ENCODE data around the gene DCDC2C.

The DCDC2C gene

DNA sequence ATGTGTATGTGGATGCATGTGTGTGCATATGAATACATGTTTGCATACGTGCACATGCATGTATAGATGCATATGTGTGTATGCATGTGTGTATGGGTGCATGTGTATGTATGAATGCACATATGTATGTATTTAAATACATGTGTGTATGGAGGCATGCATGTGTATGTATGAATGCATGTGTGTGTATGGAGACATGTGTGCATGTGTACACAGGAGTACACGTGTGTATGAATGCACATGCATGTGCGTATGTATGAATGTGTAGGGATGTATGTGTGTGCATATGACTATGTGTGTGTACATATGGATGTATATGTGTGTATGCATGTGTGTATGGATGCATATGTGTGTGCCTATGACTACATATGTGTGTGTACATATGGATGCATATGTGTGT is 51.9 kb downstream of the DCDC2C start:
- Histone ChIP-seq H3K79me2 (ENCODE audit: insufficient read depth, low read depth) (no peaks in the 10 kb centered on the region), H4K20me1 (ENCODE audit: insufficient read depth) (no peaks in the 10 kb centered on the region), H3K27ac (no peak overlapping the region), H3K27me3 (ENCODE audit: insufficient read depth, low read depth) (no peaks in the 10 kb centered on the region), H3K4me3 (IDR thresholded peaks at IDR 0.05; ENCODE audit: insufficient read depth, low read depth, low read length) (no peak overlapping the region), H3K4me1 (ENCODE audit: low read depth, poor library complexity, severe bottlenecking) (no peaks in the 10 kb centered on the region), H3K9ac (no peak overlapping the region), H3K36me3 (ENCODE audit: insufficient read depth) (no peaks in the 10 kb centered on the region), H3K4me2 (no peak overlapping the region), H2AFZ (ENCODE audit: low read depth) (no peak overlapping the region)
- TF ChIP-seq, protein P1, sequence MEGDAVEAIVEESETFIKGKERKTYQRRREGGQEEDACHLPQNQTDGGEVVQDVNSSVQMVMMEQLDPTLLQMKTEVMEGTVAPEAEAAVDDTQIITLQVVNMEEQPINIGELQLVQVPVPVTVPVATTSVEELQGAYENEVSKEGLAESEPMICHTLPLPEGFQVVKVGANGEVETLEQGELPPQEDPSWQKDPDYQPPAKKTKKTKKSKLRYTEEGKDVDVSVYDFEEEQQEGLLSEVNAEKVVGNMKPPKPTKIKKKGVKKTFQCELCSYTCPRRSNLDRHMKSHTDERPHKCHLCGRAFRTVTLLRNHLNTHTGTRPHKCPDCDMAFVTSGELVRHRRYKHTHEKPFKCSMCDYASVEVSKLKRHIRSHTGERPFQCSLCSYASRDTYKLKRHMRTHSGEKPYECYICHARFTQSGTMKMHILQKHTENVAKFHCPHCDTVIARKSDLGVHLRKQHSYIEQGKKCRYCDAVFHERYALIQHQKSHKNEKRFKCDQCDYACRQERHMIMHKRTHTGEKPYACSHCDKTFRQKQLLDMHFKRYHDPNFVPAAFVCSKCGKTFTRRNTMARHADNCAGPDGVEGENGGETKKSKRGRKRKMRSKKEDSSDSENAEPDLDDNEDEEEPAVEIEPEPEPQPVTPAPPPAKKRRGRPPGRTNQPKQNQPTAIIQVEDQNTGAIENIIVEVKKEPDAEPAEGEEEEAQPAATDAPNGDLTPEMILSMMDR (conservative IDR thresholded peaks at IDR 0.05; ENCODE audit: low read depth, low read length), result no peak

DNA sequence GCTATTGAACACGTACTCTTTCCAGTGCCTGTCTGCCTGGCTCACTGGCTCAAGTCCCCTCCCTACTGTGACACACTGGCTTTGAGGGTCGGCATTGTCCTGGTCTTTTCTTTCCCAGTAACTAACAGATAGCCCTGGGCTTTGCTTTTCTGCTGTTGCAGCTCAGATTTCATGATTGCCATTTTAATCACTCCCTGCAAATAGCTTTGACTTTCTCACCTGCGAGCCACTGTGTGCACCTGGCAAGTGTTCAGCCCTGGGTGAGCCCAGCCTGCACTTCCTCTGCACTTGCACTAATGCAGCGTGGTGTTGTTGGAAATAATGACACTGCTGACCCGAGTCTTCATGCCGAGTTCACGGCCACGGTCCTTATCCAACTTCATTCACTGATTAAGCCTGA is 52.9 kb downstream of the DCDC2C start:
- no peaks in the 10 kb centered on the region for H4K20me1 ChIP-seq (ENCODE audit: insufficient read depth)
- no peaks in the 10 kb centered on the region for H3K4me1 ChIP-seq (ENCODE audit: low read depth, poor library complexity, severe bottlenecking)
- no peak overlapping the region for H2AFZ ChIP-seq (ENCODE audit: low read depth)
- H3K9ac ChIP-seq, result no peak overlapping the region
- H3K4me2 ChIP-seq, result no peak overlapping the region
- no peak overlapping the region for H3K4me3 ChIP-seq (IDR thresholded peaks at IDR 0.05; ENCODE audit: insufficient read depth, low read depth, low read length)
- H3K36me3 ChIP-seq (ENCODE audit: insufficient read depth), result no peaks in the 10 kb centered on the region
- no peaks in the 10 kb centered on the region for H3K27me3 ChIP-seq (ENCODE audit: insufficient read depth, low read depth)
- no peaks in the 10 kb centered on the region for H3K79me2 ChIP-seq (ENCODE audit: insufficient read depth, low read depth)
- TF ChIP-seq, protein P1 (conservative IDR thresholded peaks at IDR 0.05; ENCODE audit: low read depth, low read length), result no peak
- no peak overlapping the region for H3K27ac ChIP-seq

DNA sequence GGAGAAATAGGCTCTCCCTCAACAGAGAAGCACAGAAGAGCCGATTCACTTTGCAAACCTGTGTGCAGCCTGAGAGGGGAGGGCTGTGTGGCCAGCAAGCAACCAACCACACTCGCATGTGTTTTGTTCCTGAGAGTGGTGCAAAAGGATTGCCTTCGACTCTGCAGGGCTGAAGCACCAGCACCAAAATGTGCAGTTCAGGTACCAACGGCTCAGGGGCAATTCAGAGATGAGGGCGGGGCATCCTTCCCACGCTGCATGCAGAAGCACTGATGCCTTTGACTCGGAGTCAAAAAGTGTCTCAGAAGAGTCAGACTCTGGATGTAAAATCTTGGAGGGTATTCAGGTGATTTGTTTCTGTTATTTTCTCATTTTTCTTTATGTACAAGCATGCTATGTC is 55.5 kb downstream of the DCDC2C start:
- H3K79me2 ChIP-seq (ENCODE audit: insufficient read depth, low read depth), result no peaks in the 10 kb centered on the region
- no peak overlapping the region for H3K4me3 ChIP-seq (IDR thresholded peaks at IDR 0.05; ENCODE audit: insufficient read depth, low read depth, low read length)
- no peaks in the 10 kb centered on the region for H3K36me3 ChIP-seq (ENCODE audit: insufficient read depth)
- no peak overlapping the region for H3K4me2 ChIP-seq
- no peak overlapping the region for H3K9ac ChIP-seq
- no peaks in the 10 kb centered on the region for H3K4me1 ChIP-seq (ENCODE audit: low read depth, poor library complexity, severe bottlenecking)
- no peak overlapping the region for H3K27ac ChIP-seq
- H3K27me3 ChIP-seq (ENCODE audit: insufficient read depth, low read depth), result no peaks in the 10 kb centered on the region
- no peaks in the 10 kb centered on the region for H4K20me1 ChIP-seq (ENCODE audit: insufficient read depth)
- TF ChIP-seq, protein P1 (conservative IDR thresholded peaks at IDR 0.05; ENCODE audit: low read depth, low read length), result no peak
- H2AFZ ChIP-seq (ENCODE audit: low read depth), result no peak overlapping the region

DNA sequence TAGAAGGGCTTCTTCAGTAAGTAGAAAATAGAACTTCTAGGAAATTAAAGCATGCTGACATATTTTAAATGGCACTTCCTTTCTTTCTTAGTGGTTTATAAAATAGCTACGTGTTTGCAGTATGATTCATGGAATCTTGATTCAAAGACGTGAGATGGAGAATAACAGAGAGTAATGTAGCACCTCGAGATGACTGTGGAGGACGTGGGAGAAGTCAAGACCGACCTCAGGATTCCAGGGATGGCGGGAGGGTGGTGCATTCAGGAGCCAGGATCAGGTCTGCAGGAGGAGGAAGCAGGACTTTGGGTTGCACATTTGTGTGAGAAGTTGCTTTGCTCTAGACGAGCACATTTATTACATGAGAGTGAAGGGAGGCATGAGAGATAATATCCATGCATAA is 56.0 kb downstream of the DCDC2C start:
- Histone ChIP-seq H2AFZ (ENCODE audit: low read depth) (no peak overlapping the region), H4K20me1 (ENCODE audit: insufficient read depth) (no peaks in the 10 kb centered on the region), H3K79me2 (ENCODE audit: insufficient read depth, low read depth) (no peaks in the 10 kb centered on the region), H3K4me3 (IDR thresholded peaks at IDR 0.05; ENCODE audit: insufficient read depth, low read depth, low read length) (no peak overlapping the region), H3K9ac (no peak overlapping the region), H3K36me3 (ENCODE audit: insufficient read depth) (no peaks in the 10 kb centered on the region), H3K4me1 (ENCODE audit: low read depth, poor library complexity, severe bottlenecking) (no peaks in the 10 kb centered on the region), H3K4me2 (no peak overlapping the region), H3K27me3 (ENCODE audit: insufficient read depth, low read depth) (no peaks in the 10 kb centered on the region), H3K27ac (no peak overlapping the region)
- TF ChIP-seq, protein P1 (conservative IDR thresholded peaks at IDR 0.05; ENCODE audit: low read depth, low read length), result no peak

DNA sequence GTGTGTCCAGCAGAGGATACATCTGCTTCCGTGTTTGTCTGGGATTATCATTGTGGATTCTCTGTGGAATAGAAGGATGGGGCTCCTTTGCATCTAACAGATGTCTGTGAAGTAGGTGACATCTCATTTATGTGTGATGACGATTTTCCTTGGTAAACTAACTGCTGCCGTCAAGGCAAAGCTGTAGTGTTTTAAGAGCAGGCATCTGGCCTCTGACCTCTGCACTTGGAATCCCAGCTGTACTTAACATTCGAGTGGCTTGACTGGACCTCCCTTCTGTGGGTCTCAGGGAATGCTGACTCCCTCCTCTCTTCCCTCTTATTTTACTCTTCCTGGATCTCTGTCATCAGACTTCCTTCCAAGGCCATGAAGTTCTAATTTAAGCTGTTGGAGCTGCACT is 56.4 kb downstream of the DCDC2C start:
- H3K9ac ChIP-seq, result no peak overlapping the region
- H3K4me1 ChIP-seq (ENCODE audit: low read depth, poor library complexity, severe bottlenecking), result no peaks in the 10 kb centered on the region
- TF ChIP-seq, protein P1 (conservative IDR thresholded peaks at IDR 0.05; ENCODE audit: low read depth, low read length), result no peak
- H2AFZ ChIP-seq (ENCODE audit: low read depth), result no peak overlapping the region
- H3K27me3 ChIP-seq (ENCODE audit: insufficient read depth, low read depth), result no peaks in the 10 kb centered on the region
- no peak overlapping the region for H3K27ac ChIP-seq
- no peaks in the 10 kb centered on the region for H3K36me3 ChIP-seq (ENCODE audit: insufficient read depth)
- no peak overlapping the region for H3K4me3 ChIP-seq (IDR thresholded peaks at IDR 0.05; ENCODE audit: insufficient read depth, low read depth, low read length)
- H3K4me2 ChIP-seq, result no peak overlapping the region
- no peaks in the 10 kb centered on the region for H3K79me2 ChIP-seq (ENCODE audit: insufficient read depth, low read depth)
- no peaks in the 10 kb centered on the region for H4K20me1 ChIP-seq (ENCODE audit: insufficient read depth)
